HG03103 (cell line): Measurements from ENCODE around the gene FBXW12.

ENCODE experiments used
- ATAC-seq: cut with Tn5 transposase; IDR thresholded peaks from one replicate; pipeline ENCODE4 v1.9.1; 2021; ENCODE audit warnings: low read depth; ENCODE audit not compliant: unreplicated experiment

The FBXW12 gene

GRCh38 chr3:48419149-48419548 is 47.1 kb downstream of the FBXW12 start:
- no peak for ATAC-seq

- no peak for ATAC-seq
Observed at GRCh38 chr3:48419597-48419996, 47.6 kb downstream of the FBXW12 start.

DNA sequence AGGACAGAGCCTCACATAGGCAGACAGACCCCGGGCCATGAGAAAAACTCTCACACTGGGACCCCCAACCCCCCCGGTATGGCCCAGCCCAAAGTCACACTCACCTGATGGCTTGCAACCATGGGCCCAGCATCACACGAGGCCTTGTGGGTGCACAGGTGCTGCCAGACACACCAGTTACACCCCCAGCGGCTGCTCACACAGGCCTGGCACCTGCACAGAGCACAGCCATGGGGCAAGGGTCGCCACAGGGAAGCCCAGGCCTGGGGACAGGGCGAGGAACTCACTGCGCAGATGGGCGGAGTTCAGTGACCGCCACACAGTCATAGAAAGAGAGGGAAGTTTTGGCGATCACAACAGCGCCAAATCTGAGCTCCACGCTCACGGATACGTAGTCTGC is 48.5 kb downstream of the FBXW12 start:
- no peak for ATAC-seq

DNA sequence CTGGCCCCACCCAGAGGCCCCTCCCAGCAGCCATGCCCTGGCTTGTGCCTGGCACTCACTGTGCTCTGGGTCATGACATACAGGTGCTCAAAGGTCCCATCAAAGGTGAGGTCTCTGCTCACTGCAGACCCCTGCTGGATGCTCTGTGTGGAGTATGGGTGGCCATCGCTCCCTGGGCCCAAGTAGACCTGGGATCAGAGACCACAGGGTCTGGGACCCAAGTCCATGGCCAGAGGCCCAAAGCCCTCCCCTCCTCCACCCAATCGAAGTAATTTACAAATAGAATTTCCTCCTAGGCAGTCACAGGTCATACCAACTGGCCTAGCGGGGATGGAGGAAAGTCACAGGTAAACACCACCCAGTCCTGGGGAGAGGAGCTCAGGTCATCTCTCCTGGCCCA is 50.3 kb downstream of the FBXW12 start:
- ATAC-seq: no peak

- no peak for ATAC-seq
Observed at GRCh38 chr3:48422681-48423080, 50.7 kb downstream of the FBXW12 start.

DNA sequence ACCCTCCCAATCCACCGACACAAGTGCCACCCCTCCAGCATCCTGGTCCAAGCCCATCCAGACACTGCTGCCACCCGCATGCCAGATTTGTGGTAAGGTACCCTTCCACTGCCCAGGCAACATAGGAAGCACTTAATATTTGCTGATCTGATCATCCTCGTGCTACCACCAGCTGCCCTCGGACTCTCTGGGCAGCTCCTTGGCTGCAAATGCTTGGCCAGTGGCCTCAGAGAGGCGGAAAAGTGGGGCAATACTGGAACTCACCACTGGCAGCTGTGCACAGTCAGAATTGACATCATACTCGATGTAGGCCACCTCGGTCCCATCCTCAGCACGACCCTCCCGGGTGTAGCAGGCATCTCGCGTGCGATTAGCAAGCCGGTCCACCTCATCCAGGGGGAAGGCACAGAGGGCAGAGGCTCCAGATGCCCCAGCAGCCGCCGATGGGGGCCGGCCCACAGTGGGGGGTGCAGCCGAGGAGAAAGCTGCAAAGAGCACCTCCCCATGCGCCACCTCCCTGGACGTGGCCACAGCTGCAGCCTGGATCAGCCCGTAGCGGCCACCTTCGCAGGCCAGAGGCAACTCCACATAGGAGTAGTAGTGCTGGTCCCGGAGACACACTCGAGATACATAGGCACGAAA is 51.3 kb downstream of the FBXW12 start:
- ATAC-seq: no peak

GRCh38 chr3:48423883-48424695 is 52.1 kb downstream of the FBXW12 start:
- ATAC-seq: no peak

DNA sequence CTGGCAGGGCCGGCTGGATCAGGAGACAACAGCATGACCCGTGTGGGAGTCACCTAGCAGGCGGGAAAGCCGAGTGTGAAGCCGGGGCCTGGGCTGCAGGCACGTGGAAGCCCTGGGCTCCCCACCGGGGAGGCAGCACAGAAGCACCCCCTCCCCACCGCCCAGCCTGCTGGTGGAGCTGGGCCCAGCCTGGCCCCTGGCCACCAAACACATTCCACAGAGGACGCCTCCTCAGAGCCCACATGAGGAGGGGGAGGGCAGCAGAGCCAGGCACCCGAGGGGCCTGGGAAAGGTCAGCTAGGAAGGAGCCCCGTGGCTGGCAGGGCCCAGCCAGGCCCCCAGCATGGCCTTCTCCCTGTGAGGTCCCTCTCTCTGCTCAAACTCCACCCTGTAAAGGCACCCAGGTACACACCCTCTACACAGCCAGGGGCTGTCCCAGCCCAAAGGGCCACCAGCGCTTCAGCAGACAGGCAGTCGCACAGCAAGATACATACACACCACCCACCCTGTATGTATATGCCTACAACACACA is 53.3 kb downstream of the FBXW12 start:
- no peak for ATAC-seq

DNA sequence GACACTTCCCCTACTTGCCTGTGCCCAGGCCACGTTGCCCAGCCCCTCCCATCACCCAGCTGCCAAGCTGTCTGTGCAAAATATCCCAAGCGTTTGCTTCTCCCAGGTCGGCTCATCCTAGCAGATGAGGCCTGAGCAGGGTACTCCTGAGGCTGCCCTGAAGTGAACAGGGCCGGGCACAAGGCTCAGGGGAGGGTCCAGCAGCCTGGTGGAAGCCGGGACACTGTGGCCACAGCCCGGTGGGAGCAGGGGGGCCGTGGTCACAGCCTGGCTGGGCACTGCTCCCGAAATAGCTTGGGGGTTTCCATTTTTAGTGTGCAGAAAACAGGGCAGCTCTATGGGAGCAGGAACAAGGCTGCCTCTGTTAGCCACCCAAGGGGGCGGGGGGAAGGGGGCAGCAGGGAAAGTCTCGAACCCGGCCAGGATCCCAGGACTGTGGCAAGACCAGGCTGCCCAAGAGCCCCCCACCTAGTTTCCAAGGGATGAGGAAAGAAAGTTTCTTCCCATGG is 54.4 kb downstream of the FBXW12 start:
- ATAC-seq: no peak

- ATAC-seq: no peak
Observed at GRCh38 chr3:48426944-48427629, 55.1 kb downstream of the FBXW12 start.

DNA sequence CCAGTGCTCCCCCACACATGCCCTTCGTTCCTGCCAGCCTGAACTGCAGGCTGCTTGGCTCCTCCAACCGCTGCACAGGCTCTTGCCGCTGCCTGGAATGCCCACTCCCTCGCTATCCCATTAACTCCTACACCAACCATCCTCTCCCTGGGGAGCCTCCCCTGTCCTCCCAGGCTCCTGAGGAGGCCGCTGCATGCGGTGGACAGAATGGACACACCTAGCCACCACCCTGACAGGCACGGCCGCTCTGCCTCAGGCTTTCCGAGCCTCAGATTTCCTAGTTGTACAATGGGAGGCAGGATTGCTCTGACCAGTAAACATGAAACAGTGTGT is 55.6 kb downstream of the FBXW12 start:
- ATAC-seq: no peak

GRCh38 chr3:48428088-48428571 is 56.1 kb downstream of the FBXW12 start:
- ATAC-seq: no peak

DNA sequence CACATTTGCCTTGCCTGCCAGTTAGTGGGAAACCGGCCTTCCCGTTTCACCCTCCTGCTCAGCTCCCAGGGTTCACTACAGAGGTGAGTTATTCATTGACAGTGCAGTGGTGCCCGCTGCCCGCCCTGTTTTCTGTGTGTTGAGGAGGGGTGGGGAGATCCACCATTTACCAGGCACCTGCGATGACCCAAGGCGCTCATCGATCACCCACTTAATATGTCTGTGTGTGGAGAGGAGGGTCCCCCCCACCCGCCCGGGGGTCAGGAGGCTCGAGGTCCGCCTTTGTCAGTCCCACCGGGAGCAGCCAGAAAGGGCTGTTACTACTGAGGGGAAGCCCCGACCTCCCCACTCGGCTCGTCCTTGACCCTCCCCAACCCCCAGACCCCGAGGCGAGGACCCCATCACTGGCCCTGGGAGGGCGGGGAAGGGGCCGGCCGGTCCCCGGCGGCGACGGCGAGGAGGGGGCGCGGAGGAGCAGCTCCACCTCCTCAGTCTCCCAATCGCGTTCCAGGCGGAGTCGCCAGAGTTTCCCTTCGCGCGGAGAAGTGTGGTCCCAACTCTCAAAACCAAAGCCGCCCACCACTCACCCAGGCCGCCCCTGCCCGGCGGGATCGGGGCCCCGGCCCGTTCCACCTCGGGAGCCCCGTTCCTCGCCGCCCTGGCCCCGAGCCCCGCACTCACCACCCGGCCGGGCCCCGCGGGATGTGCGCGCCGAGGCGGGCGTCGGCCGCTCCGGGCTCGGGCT is 56.7 kb downstream of the FBXW12 start:
- no peak for ATAC-seq

DNA sequence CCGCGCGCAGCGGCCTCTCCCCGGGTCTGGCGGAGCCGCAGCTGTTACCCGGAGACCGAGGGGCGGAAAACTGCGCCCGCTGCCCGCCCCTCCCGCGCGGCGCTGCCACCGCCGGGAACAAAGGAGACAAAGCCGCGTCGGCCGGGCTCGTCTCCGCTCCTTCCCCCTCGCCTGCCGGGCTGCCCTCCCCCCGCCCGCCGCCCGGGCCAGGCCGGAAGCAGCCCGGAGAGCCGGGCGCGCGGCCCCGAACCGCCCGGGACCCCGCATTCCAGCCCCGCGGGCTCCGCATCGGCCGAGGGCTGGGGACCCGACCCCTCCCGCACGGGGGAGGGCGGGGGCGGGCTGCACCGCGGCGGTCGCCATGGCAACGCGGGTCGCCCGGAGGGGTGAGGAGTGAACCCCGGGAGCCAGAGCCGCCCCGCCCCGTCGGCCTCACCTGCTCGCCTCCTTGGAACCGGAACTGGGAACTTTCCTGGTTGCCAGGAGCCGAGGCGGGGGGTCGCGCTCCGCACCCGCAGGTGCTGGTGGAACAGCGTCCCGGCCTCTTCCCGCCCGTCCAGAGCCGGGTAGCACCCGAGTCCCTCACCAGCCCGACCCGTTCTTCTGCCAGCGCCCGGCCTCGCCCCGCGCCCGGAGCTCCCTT is 57.4 kb downstream of the FBXW12 start:
- ATAC-seq: no peak

DNA sequence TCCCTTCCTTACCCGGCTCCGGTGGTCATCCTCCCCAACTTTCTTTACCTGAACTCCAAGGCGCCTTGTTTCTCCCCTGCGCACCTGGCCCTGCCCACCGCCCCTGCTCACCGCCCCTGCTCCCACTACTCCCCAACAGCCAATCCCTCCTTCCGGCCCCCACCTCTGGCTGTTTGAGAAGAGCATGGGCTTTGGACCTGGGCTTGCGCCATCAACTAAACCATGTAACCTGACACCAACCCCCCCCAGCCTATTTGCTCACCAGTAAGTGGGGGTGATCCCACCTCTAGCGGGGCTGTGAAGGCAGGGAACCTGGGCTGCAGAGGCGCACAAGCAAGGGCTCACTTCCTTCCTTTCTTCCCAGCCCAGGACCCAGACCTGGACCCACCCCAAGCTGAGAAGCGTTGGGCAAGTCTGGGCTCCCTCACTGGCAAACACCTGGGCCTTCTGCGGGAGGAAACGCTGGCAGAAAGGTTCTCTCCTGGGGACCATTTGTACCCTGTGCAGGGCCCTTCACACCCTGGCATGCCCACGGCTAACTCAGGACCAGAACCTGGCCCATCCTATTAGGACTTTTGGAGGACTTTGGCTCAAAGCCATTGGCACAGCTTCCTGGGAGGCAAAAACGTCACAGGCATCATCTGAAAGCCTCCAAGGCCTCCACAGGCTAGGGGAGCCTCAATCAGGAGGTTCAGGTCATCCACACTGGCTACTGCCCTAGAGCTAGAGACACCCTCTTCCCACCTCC is 58.1 kb downstream of the FBXW12 start, which contains the start of gene PLXNB1:
Gene PLXNB1, minus strand, starts transcription at position 127 of the 748 bp plus-strand sequence. CDS start 5,475 bp downstream, outside the sequence.
- ATAC-seq: no peak

- ATAC-seq: no peak
Observed at GRCh38 chr3:48430708-48431101, 58.7 kb downstream of the FBXW12 start.

GRCh38 chr3:48431224-48432029 is 59.4 kb downstream of the FBXW12 start:
- no peak for ATAC-seq
